Right atrium auricular region (tissue), 2 donors: Measurements from ENCODE around the gene CRYGB. TPM values are rescaled to one million over a fixed set of nuclear protein-coding genes. Genes with fewer than 3 reads are reported as not detected.

Experiments
- DNase-seq: peaks from one replicate; pipeline ENCODE4 v3.0.0-alpha.2; 2019; ENCODE audit warnings: low spot score
- H3K27ac ChIP-seq, 2 donors: fragments of 200-600 bp; sonication (generic); 1 replicate in 1 of 2; 2 replicates in 1 of 2; pipeline ENCODE4 v1.5.1; 2016 to 2019
- H3K27me3 ChIP-seq, 2 donors: fragments of 200-600 bp; sonication (generic); one replicate each; pipeline versions ENCODE4 v1.5.1 to v1.6.0; 2017 to 2019
- H3K36me3 ChIP-seq: fragments of 200-600 bp; sonication (generic); one replicate; pipeline ENCODE4 v1.5.1; 2016
- H3K4me1 ChIP-seq, 2 donors: fragments of 200-600 bp; sonication (generic); one replicate each; pipeline versions ENCODE4 v1.5.1 to v1.6.0; 2017 to 2019
- H3K4me3 ChIP-seq, 2 donors: fragments of 200-600 bp; sonication (generic); 1 replicate in 1 of 2; 2 replicates in 1 of 2; pipeline ENCODE4 v1.5.1; 2017 to 2019; ENCODE audit warnings: mild to moderate bottlenecking in 1 of 2, moderate library complexity in 1 of 2
- H3K9me3 ChIP-seq, 2 donors: fragments of 200-600 bp; sonication (generic); one replicate each; pipeline ENCODE4 v1.5.1; 2019
- total RNA-seq, 2 donors: library from RNA; depleted of rRNA; stranded (reverse); fragments of >200 nt; gene quantifications; one replicate each; pipeline ENCODE4 v1.1.0, GENCODE V29; 2016
- TF ChIP-seq, protein P1 (sequence below), 2 donors: fragments of 200-600 bp; sonication (generic); IDR thresholded peaks; one replicate each; pipeline ENCODE4 v1.5.1; 2019; ENCODE audit warnings: antibody characterized with exemption in 2 of 2

Gene CRYGB
- total RNA-seq, 2 donors from 2014 or later: not detected

DNA sequence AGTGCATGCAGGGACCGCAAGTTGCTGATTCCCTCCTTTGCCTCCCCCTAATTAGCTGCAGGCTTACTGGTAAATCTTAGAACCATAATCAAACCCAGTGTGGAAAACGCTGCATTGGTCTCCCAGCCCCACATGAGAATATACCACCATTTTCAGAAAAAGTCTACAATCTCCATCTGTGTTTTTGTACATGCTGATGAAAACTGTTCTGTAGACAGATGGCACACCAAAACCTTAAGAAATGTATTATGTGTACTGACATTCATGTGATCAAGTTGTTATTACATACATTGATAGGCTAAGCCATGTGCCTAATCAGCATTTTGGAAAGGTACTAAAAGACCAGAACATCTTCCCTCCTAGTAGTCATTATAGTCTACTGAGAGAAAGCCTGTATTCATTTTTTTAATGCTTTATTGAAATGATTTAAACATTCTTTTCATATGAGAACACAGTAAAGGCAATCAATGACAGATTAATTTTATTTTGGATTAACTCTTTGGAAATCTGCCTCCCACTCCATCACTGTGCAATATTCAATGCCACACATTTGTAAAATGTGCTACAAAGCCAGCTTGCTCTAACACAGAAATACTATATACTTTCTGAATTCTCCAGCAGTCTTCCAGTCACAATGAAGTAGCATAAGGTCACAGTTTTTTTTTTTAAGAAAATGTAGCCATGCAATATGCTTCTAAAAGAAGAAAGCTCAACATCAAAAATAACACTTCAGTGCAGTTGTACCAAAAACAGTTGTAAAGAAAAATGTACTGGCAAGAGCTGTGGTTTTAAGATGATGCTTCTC, 19.2 kb upstream of the CRYGB start:
- Histone ChIP-seq H3K27ac (no peak overlapping the region), H3K27me3 (no peaks in the 10 kb centered on the region), H3K36me3 (no peaks in the 10 kb centered on the region), H3K9me3 (no peaks in the 10 kb centered on the region), H3K4me3 (no peak overlapping the region), H3K4me1 (no peaks in the 10 kb centered on the region)
- DNase-seq: no peak
- TF ChIP-seq, protein P1, sequence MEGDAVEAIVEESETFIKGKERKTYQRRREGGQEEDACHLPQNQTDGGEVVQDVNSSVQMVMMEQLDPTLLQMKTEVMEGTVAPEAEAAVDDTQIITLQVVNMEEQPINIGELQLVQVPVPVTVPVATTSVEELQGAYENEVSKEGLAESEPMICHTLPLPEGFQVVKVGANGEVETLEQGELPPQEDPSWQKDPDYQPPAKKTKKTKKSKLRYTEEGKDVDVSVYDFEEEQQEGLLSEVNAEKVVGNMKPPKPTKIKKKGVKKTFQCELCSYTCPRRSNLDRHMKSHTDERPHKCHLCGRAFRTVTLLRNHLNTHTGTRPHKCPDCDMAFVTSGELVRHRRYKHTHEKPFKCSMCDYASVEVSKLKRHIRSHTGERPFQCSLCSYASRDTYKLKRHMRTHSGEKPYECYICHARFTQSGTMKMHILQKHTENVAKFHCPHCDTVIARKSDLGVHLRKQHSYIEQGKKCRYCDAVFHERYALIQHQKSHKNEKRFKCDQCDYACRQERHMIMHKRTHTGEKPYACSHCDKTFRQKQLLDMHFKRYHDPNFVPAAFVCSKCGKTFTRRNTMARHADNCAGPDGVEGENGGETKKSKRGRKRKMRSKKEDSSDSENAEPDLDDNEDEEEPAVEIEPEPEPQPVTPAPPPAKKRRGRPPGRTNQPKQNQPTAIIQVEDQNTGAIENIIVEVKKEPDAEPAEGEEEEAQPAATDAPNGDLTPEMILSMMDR (IDR thresholded peaks at IDR 0.05): no peak

DNA sequence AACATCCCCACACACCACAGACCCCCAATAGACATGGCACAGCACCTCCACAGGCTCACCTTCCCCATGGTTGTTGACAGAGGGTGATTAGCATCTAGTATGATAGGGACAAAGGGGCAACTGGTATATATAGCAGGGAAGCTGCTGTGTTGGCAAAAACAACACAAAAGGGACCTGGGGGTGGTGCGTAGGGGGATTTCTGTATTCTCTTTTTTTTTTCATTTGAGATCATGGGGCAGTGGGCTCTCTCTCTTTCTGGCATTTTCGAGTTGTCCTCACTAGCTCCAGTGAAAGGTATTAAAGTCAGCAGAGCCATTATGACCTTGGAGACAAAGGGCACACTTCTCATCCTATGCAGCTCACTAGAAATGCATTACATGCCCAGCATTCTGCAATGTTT, 17.5 kb upstream of the CRYGB start, which contains the start of gene CRYGA:
CRYGA (minus strand) TSS at position 101 of the 400 bp plus-strand sequence; CDS start at position 68, 33 bp downstream.
- no peak for DNase-seq
- no peaks in the 10 kb centered on the region for H3K27me3 ChIP-seq
- H3K36me3 ChIP-seq: no peaks in the 10 kb centered on the region
- TF ChIP-seq, protein P1 (IDR thresholded peaks at IDR 0.05): no peak
- no peak within 1 kb of the TSS for H3K27ac ChIP-seq
- no peaks in the 10 kb centered on the region for H3K9me3 ChIP-seq
- H3K4me3 ChIP-seq: no peak within 1 kb of the TSS
- no peaks in the 10 kb centered on the region for H3K4me1 ChIP-seq

DNA sequence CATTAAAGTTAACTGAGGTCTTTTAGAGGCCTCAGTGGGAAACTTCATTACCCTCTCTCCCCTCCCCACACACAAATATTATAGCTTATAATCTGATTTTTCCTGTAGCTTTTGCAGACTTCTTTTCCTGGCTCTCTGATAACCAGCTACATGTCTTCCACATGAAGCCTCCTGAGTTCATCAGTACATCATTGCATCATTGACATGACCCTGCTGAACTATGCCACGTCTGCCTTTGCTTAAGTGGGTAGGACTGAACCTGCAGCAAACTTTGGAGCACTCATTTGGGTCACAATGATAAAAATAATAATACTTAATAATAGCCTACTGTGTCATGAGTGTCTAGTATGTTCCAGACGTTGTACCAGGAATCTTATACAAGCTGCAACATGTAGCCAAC, 10.5 kb upstream of the CRYGB start:
- H3K4me3 ChIP-seq: no peak overlapping the region
- H3K9me3 ChIP-seq: peaks cover 0 to 4% of the 10 kb centered on the region in 2 donors
- no peak for DNase-seq
- H3K4me1 ChIP-seq: no peaks in the 10 kb centered on the region
- TF ChIP-seq, protein P1 (IDR thresholded peaks at IDR 0.05): no peak
- no peak overlapping the region for H3K27ac ChIP-seq
- H3K27me3 ChIP-seq: no peaks in the 10 kb centered on the region
- no peaks in the 10 kb centered on the region for H3K36me3 ChIP-seq

DNA sequence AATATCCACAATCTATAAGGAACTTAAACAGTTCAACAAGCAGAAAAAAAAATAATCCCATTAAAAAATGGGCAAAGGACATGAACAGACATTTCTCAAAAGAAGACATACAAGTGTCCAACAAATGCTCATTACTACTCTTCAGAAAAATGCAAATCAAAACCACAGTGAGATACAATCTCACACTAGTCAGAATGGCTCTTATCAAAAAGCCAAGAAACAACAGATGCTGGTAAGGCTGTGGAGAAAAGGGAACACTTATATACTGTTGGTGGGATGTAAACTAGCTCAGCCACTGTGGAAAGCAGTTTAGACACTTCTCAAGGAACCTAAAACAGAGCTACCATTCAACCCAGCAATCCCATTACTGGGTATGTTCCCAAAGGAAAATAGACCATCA, 7.2 kb upstream of the CRYGB start:
- Histone ChIP-seq H3K9me3 (peaks cover 0 to 4% of the 10 kb centered on the region in 2 donors), H3K27me3 (no peaks in the 10 kb centered on the region), H3K36me3 (no peaks in the 10 kb centered on the region), H3K27ac (no peak overlapping the region), H3K4me3 (no peak overlapping the region), H3K4me1 (no peaks in the 10 kb centered on the region)
- TF ChIP-seq, protein P1 (IDR thresholded peaks at IDR 0.05): no peak
- DNase-seq: no peak

DNA sequence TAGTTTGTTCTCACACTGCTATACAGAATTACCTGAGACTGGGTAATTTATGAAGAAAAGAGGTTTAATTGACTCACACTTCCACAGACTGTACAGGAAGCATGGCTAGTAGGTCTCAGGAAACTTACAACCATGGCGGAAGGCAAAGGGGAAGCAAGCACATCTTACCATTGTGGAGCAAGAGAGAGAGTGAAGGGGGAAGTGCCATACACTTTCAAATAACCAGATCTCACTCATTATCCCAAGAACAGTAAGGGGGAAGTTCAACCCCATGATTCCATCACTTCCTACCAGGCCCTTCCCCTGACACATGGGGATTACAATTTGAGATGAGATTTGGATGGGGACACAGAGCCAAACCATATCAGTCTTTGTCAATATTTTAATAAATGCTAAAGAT, 5.0 kb upstream of the CRYGB start:
- DNase-seq: no peak
- H3K36me3 ChIP-seq: no peaks in the 10 kb centered on the region
- TF ChIP-seq, protein P1 (IDR thresholded peaks at IDR 0.05): no peak
- H3K4me1 ChIP-seq: no peaks in the 10 kb centered on the region
- H3K27me3 ChIP-seq: no peaks in the 10 kb centered on the region
- no peak overlapping the region for H3K4me3 ChIP-seq
- no peak overlapping the region for H3K27ac ChIP-seq
- H3K9me3 ChIP-seq: peaks cover 0 to 4% of the 10 kb centered on the region in 2 donors
